Activated CD4-positive, CD25-positive, alpha-beta regulatory T cell treated with anti-CD3 and anti-CD28 coated beads, Interleukin-2, amount 50 U/mL, for 72 hours (primary cell): ENCODE results near the gene PAIP2.
"Not testable (repeated sequence)": the region's sequence is repeated elsewhere in the genome, so short reads cannot be mapped to it uniquely, and the experiment has no call there.

Experiments
- DNase-seq: peaks from one replicate; pipeline ENCODE4 v3.0.0; 2021

The PAIP2 gene

GRCh38 chr5:139341689-139342422 is at the start of gene PAIP2:
Gene PAIP2 (plus strand): TSS chr5:139341854. CDS start chr5:139363785, 21,931 bp downstream.
- DNase-seq = peak; percentile 96

DNA sequence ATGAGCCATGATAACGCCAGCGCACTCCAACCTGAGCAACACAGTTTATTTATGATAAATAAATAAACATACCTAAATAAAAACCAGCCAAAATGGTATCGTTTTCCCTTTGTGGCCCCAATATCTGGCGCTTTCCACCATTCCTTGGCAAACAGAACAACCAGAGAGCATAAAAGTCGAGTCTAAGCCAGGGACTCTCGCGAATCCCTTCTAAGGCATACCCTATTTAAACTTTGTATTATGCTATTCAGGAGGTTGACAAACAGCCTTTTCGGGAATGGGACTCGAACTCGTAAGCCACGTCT is 48.5 kb upstream of the PAIP2 start:
- no peak for DNase-seq

- DNase-seq = peak; percentile 94
Observed at GRCh38 chr5:139293507-139294373, 47.9 kb upstream of the PAIP2 start, which contains the start of gene MATR3. Gene MATR3 (plus strand): TSS chr5:139293740. CDS start chr5:139307416, 13,676 bp downstream.

- peak; percentile 66 for DNase-seq
Observed at GRCh38 chr5:139294374-139295165, 47.1 kb upstream of the PAIP2 start.

DNA sequence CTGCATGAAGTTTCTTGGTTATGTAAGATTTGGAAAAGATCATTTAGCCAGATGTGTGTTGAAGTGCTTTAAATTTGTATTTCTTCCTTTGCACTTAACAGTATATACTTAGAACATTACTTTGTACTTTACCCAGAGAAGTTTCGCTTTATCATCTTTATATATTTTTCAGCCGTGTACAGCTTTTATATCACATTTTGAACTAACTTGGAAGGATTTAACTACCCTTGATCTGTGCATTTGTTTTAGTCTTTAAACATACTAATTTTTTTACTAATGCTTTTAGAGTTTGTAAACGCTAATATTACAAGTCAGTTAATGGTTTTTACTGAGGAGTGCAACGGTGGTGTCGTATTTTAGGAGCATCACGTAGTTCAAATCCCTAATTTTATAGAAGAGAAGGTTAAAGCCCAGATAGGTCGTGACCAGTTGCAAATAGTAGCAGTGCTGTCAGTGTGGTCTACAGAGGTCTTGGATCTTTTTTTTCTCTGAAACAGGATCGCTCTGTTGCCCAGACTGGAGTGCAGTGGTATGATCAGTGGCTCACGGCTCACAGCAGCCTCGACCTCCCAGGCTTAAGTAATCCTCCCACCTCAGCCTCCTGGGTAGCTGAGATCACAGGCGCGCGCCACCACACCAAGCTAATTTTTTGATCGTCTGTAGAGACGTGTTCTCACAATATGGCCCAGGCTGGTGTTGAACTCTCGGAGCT is 46.2 kb upstream of the PAIP2 start:
- no peak for DNase-seq

- no peak for DNase-seq
Observed at GRCh38 chr5:139296198-139296597, 45.5 kb upstream of the PAIP2 start.

- no peak for DNase-seq
Observed at GRCh38 chr5:139296862-139297326, 44.8 kb upstream of the PAIP2 start.

GRCh38 chr5:139297439-139298133 is 44.1 kb upstream of the PAIP2 start:
- no peak for DNase-seq

DNA sequence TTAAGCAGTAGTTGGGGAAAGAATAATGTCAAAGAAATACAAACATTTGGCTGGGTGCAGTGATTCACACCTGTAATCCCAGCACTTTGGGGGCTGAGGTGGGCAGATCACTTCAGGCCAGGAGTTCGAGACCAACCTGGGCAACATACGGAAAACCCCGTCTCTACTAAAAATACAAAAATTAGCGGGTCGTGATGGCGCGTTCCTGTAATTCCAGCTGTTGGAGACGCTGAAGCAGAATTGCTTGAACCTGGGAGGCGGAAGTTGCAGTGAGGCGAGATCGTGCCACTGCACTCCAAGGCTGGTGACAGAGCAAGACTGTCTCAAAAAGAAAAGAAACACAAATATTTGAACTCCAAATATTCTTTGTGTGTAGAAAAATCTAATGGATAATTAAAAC is 43.4 kb upstream of the PAIP2 start:
- DNase-seq = no peak

DNA sequence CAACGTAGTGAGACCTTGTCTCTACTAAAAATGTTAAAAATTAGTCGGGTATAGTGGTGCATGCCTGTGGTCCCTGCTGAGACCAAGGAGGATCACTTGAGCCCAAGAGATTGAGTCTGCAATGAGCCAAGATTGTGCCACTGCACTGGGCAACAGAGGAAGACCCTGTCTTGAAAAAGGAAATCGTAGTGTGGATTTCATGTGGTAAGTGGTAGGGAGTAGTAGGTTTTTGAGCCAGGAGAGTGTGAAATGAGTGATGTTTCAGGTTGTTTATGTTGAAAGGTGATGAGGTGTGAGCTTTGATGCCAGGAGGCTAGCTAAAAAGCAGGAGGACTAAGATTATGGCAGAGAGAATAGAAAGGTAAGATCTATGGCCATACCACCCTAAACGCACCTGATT is 42.2 kb upstream of the PAIP2 start:
- no peak for DNase-seq

DNA sequence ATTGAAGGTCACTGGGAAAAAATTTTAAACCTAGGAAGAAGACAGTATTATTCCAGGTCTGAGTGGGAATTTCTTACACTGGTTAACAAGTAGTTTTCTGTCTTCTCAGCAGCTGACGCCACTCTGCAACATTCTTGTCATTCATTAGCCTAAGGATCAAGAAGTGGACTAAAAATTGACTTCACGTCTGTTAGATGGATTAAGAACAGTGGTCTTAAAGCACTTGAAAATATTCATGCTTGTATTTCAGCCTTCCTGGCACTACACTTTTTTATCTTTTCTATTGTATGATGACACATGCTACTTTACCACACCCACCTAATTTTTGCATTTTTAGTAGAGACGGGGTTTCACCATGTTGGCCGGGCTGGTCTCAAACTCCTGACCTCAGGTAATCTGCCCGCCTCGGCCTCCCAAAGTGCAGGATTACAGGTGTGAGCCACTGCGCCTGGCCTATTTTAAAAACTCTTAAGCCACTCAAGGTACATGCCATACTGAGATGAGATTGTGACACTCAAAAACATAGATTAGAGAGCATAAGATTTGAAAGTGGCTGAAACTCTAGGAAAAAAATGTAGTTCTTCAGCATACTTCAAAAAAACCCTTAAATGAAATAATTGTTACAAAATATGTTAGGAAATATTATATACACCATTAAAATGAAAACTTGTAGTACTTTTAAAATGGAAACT is 39.7 kb upstream of the PAIP2 start:
- no peak for DNase-seq

DNA sequence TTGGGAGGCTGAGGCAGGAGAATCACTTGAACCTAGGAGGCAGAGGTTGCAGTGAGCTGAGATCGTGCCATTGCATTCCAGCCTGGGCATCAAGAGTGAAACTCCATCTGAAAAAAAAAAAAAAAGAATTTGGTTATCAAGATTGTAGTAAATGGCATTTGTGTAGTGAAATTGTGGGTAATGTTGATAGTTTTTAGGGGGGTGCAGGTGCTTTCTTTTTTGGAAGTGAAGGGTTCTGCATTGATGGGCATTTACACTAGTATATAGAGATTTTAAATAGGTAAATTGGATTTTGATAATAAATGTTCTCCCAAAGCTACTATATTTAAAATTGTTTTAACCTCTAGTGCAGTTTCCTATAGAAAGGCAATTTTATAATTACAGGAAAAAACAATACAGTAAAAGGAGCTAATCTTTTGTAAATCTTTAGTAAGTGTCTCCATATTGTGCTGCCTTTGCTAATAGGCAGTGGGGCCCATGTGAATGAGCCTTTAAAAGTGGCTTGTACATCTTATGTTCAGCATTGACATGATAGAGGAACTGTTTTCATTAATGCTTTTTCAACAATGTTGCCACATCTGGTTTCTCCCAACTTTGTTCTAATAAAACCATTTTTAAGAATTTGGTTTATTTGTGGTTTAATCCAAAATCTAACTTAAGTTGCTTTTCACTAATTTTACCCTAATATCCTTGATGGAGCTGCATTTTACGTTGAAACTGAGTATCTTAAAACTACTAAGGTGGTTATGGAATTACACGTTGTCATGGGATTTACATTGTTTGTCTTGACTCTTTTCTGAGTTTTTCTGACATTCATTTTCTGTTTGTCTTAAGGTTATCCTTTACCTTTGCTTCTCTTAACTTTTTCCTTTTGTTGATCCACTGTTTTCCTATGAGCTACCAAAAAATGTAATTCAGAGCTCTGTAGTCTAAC is 37.0 kb upstream of the PAIP2 start:
- no peak for DNase-seq

DNA sequence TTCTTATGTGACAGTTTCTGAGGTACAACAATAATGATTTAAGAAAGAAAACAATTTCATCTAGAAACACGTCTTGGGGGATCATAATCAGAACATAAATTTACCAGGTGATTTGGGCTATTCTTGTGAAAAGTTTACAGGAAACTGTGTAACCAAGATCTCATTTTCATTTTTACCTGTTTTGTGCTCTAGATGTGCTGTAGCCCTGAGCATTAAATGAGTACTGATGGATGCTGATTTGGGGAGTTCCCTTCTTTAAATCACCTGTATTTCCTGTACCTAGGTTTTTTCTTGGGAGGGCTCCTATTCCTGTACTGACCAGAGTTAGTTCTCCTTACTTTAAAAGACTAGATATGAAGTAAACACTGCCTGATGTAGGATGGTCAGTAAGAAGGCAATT is 35.5 kb upstream of the PAIP2 start:
- no peak for DNase-seq

- DNase-seq = no peak
Observed at GRCh38 chr5:139306628-139307379, 34.9 kb upstream of the PAIP2 start.

GRCh38 chr5:139308797-139309196 is 32.9 kb upstream of the PAIP2 start:
- no peak for DNase-seq

GRCh38 chr5:139310715-139311186 is 30.9 kb upstream of the PAIP2 start:
- not testable (repeated sequence) for DNase-seq

DNA sequence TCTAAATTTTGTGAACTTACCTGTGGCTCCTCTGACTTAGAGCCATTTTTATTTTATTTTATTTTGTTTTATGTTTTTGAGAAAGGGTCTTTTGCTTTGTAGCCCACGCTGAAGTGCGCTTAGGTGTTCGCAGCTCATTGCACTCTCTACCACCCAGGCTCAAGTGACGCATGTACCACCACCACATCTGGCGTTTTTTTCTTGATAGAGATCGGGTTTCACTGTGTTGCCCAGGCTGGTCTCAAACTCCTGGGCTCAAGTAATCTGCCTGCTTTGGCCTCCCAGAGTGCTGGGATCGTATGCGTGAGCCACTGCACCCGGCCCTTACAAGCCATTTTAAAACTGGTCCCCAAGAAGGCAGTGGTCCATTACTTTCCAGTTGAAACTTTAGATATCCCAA is 29.6 kb upstream of the PAIP2 start:
- no peak for DNase-seq

GRCh38 chr5:139314276-139314675 is 27.4 kb upstream of the PAIP2 start:
- no peak for DNase-seq

DNA sequence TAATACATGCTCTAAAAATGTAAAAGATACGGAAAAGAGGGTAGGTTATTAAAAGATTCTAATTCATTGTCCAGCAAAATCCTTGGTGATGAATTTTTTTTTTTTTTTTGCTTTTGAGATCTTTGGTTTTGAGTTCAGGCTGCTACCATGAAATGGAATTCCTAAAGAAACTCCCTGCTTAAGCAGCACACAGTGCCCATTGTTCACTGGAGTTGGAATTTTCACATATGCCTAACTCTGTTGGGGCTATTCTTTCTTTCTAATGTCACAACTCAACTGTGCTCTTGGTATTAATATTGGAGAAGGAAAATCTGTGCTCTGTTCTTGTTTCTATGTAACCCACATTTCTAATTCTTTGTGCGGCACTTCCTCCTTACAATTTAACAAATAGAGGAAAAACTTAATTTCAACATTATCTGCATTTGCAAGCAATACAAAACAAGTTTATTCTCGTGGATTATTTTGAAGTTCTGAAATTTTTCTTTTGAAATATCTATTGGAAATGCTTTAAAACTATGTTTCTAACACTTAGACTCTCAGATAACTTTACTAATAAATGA is 26.5 kb upstream of the PAIP2 start:
- DNase-seq = no peak
